OCI-LY7 (cell line): Measurements from ENCODE around the gene KCNH1. TPM values are rescaled to one million over a fixed set of nuclear protein-coding genes. Genes with fewer than 3 reads are reported as not detected.

Source experiments
- BruUV-seq: library from RNA; stranded (reverse); fragments of 400-500 nt; replicated peaks from 2 replicates; lab custom pipeline; 2021; lab: Mats Ljungman, UMichigan
- CTCF ChIA-PET: fragments of 300-600 bp; sonication (Branson Sonifier 250); formaldehyde crosslinking; loops from one replicate; lab custom pipeline; 2022; ENCODE audit warnings: antibody characterized with exemption; ENCODE audit not compliant: unreplicated experiment; lab: Charles Lee
- POLR2A ChIA-PET: fragments of 300-600 bp; sonication (Branson Sonifier 250); formaldehyde crosslinking; loops from one replicate; lab custom pipeline; 2022; ENCODE audit warnings: antibody characterized with exemption; lab: Charles Lee
- DNase-seq: peaks from one replicate; pipeline ENCODE4 v3.0.0-alpha.2; 2015; ENCODE audit warnings: low spot score
- H2AFZ ChIP-seq: fragments of 200-600 bp; sonication (generic), shearing (Covaris generic); 2 replicates; pipeline ENCODE4 v1.6.1; 2014; ENCODE audit warnings: mild to moderate bottlenecking, antibody characterized with exemption, low read length, moderate library complexity
- H3K27ac ChIP-seq: fragments of 200-600 bp; sonication (generic); 2 replicates; pipeline ENCODE4 v1.5.1; 2014; ENCODE audit warnings: mixed run types, low read depth, mild to moderate bottlenecking, moderate library complexity, low read length, inconsistent platforms; ENCODE audit not compliant: poor library complexity, severe bottlenecking
- H3K36me3 ChIP-seq: fragments of 200-600 bp; sonication (generic); 2 replicates; pipeline ENCODE4 v1.6.1; 2014; ENCODE audit warnings: mild to moderate bottlenecking, antibody characterized with exemption, low read length, moderate library complexity, mixed read lengths; ENCODE audit not compliant: insufficient read depth
- H3K4me1 ChIP-seq: fragments of 200-600 bp; sonication (generic); 2 replicates; pipeline ENCODE4 v1.5.1; 2014; ENCODE audit warnings: mild to moderate bottlenecking, low read length; ENCODE audit not compliant: insufficient read depth, poor library complexity, severe bottlenecking
- H3K4me2 ChIP-seq: fragments of 200-600 bp; sonication (generic); 2 replicates; pipeline ENCODE4 v1.6.1; 2014; ENCODE audit warnings: mild to moderate bottlenecking, low read length
- H3K4me3 ChIP-seq: fragments of 200-600 bp; sonication (generic); 2 replicates; pipeline ENCODE4 v1.5.1; 2014; ENCODE audit warnings: mild to moderate bottlenecking, low read depth, low read length; ENCODE audit not compliant: poor library complexity, severe bottlenecking
- H3K79me2 ChIP-seq: fragments of 200-600 bp; sonication (generic); 2 replicates; pipeline ENCODE4 v1.6.1; 2016; ENCODE audit warnings: low read depth, mild to moderate bottlenecking, low read length, moderate library complexity, mixed read lengths; ENCODE audit not compliant: insufficient read depth
- H3K9me2 ChIP-seq: fragments of 200-600 bp; sonication (generic); 2 replicates; pipeline ENCODE4 v1.6.1; 2016; ENCODE audit warnings: mild to moderate bottlenecking, low read length, mixed read lengths; ENCODE audit not compliant: insufficient read depth
- H3K9me3 ChIP-seq: fragments of 200-600 bp; sonication (generic); 2 replicates; pipeline ENCODE4 v1.6.1; 2014; ENCODE audit warnings: mild to moderate bottlenecking, mixed run types, low read length, mixed read lengths
- H4K20me1 ChIP-seq: fragments of 200-600 bp; sonication (generic); 2 replicates; pipeline ENCODE4 v1.6.1; 2014; ENCODE audit warnings: mild to moderate bottlenecking, antibody characterized with exemption, low read length, moderate library complexity, mixed read lengths; ENCODE audit not compliant: insufficient read depth
- EZH2phosphoT487 ChIP-seq: fragments of 200-600 bp; sonication (generic); IDR thresholded peaks from 2 replicates; pipeline ENCODE4 v1.6.1; 2018; ENCODE audit warnings: low read depth, borderline replicate concordance, mild to moderate bottlenecking, mixed run types, antibody characterized with exemption, low read length, moderate library complexity, mixed read lengths
- intact Hi-C: fragments of 100-400 bp; cut with micrococcal nuclease; formaldehyde crosslinking; loops from one replicate; pipeline ENCODE4 v1.10.0; 2022; ENCODE audit not compliant: unreplicated experiment
- total RNA-seq, 2 experiments: library from RNA; depleted of rRNA in 1 of 2; stranded (reverse); fragments of >200 nt in 1 of 2; shearing (Covaris generic) in 1 of 2; gene quantifications; 2 replicates each; pipeline ENCODE4 v1.2.3, GENCODE V29; 2014 to 2022
- TF ChIP-seq, protein P1 (sequence below): fragments of 200-600 bp; sonication (generic); conservative IDR thresholded peaks from 2 replicates; pipeline ENCODE4 v1.5.1; 2014; ENCODE audit warnings: mild to moderate bottlenecking, antibody characterized with exemption, low read length, moderate library complexity, mixed read lengths

KCNH1 gene
- total RNA-seq, 2 experiments from 2014 or later: not detected

DNA sequence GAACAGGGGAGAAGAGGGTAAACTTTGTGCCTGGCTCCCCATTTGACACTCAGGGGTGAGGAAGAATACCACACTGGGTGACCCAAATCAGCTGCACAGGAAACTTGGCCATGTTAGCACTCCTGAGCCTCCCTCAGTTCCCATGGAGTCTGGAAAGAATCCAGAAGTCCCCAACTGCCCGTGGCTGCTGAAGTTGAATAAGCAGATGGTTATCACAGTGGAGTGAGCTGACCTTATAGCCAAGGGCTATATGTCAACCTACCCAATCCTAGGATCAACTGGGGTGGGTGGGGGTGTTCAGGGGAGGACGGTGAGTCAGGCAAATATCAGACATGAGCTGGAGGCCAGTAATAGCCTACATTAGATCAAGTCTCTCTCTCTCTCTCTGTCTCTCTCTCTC, 20.4 kb downstream of the KCNH1 start:
- ChIA-PET POLR2A (no interaction called here), CTCF (no interaction called here)
- TF ChIP-seq EZH2phosphoT487: no peak
- TF ChIP-seq, protein P1, sequence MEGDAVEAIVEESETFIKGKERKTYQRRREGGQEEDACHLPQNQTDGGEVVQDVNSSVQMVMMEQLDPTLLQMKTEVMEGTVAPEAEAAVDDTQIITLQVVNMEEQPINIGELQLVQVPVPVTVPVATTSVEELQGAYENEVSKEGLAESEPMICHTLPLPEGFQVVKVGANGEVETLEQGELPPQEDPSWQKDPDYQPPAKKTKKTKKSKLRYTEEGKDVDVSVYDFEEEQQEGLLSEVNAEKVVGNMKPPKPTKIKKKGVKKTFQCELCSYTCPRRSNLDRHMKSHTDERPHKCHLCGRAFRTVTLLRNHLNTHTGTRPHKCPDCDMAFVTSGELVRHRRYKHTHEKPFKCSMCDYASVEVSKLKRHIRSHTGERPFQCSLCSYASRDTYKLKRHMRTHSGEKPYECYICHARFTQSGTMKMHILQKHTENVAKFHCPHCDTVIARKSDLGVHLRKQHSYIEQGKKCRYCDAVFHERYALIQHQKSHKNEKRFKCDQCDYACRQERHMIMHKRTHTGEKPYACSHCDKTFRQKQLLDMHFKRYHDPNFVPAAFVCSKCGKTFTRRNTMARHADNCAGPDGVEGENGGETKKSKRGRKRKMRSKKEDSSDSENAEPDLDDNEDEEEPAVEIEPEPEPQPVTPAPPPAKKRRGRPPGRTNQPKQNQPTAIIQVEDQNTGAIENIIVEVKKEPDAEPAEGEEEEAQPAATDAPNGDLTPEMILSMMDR: no peak
- no peak overlapping the region for H3K4me3 ChIP-seq
- no peaks in the 10 kb centered on the region for H3K9me3 ChIP-seq
- H3K36me3 ChIP-seq: no peaks in the 10 kb centered on the region
- BruUV-seq: no TSS peak
- no peaks in the 10 kb centered on the region for H3K79me2 ChIP-seq
- H3K27ac ChIP-seq: no peak overlapping the region
- DNase-seq: no peak
- H3K9me2 ChIP-seq: no peaks in the 10 kb centered on the region
- no peaks in the 10 kb centered on the region for H4K20me1 ChIP-seq
- no peaks in the 10 kb centered on the region for H3K4me1 ChIP-seq
- H2AFZ ChIP-seq: no peak overlapping the region
- no peak overlapping the region for H3K4me2 ChIP-seq
- intact Hi-C loops: no loop called here

DNA sequence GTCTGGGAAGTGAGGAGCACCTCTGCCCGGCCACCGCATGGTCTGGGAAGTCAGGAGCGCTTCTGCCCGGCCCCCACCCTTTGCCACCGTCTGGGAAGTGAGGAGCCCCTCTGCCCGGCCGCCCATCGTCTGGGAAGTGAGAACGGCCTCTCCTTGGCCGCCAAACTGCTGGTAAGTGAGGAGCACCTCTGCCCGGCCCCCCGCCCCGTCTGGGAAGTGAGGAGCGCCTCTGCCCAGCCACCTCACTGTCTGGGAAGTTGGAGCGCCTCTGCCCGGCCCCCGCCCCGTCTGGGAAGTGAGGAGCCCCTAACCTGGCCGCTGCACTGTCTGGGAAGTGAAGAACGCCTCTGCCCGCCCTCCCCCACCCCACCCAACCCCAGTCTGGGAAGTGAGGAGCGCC, 22.6 kb downstream of the KCNH1 start:
- H3K79me2 ChIP-seq: no peaks in the 10 kb centered on the region
- no peak overlapping the region for H3K4me3 ChIP-seq
- no peak overlapping the region for H3K4me2 ChIP-seq
- no peak overlapping the region for H3K27ac ChIP-seq
- no peak overlapping the region for H2AFZ ChIP-seq
- intact Hi-C loops: no loop called here
- TF ChIP-seq, protein P1: no peak
- no peak for TF ChIP-seq EZH2phosphoT487
- H4K20me1 ChIP-seq: no peaks in the 10 kb centered on the region
- H3K36me3 ChIP-seq: no peaks in the 10 kb centered on the region
- POLR2A ChIA-PET: no interaction called here
- DNase-seq: no peak
- no TSS peak for BruUV-seq
- CTCF ChIA-PET: no interaction called here
- no peaks in the 10 kb centered on the region for H3K9me3 ChIP-seq
- H3K9me2 ChIP-seq: no peaks in the 10 kb centered on the region
- no peaks in the 10 kb centered on the region for H3K4me1 ChIP-seq

DNA sequence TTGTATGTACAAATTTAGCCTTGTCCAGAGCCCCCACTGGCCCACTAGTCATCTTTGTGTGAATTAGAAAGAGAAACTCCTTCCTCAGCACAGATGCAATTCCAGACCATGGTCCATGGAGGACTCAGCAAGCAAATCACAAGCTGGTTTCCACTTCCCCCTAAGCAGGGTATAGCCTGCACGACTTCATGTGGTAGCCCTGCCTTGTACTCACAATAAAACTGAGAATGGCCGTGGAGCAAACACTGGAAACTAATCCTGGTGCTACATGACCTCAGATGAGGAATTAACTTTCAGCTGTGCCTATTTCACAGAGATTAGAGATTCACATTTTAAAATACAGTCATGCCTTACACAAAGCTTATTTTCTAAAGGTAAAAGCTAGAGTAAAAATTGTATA, 32.5 kb downstream of the KCNH1 start:
- CTCF ChIA-PET: no interaction called here
- no TSS peak for BruUV-seq
- Histone ChIP-seq H2AFZ (no peak overlapping the region), H3K4me1 (no peaks in the 10 kb centered on the region), H3K36me3 (no peaks in the 10 kb centered on the region), H4K20me1 (no peaks in the 10 kb centered on the region), H3K79me2 (no peaks in the 10 kb centered on the region), H3K4me2 (no peak overlapping the region), H3K4me3 (no peak overlapping the region), H3K27ac (no peak overlapping the region), H3K9me3 (no peaks in the 10 kb centered on the region), H3K9me2 (no peaks in the 10 kb centered on the region)
- TF ChIP-seq EZH2phosphoT487: no peak
- TF ChIP-seq, protein P1: no peak
- no peak for DNase-seq
- intact Hi-C loops: no loop called here
- POLR2A ChIA-PET: interaction anchor here (1.1 kb wide), 1 partner anchor 9 kb away, joined by 3 read pairs; no protein-coding TSS in a partner anchor
